Adrenal gland (tissue), 19 donors: ENCODE measurements around the gene CREM. TPM values are rescaled to one million over a fixed set of nuclear protein-coding genes. Genes with fewer than 3 reads are reported as not detected.

Source experiments
- DNase-seq, 7 donors: peaks; one replicate each; pipeline ENCODE4 v3.0.0-alpha.2; 2019 to 2020
- H3K27ac ChIP-seq, 5 donors: fragments of 200-600 bp; sonication (generic) in 4 of 5; 1 replicate in 3 of 5; 2 replicates in 2 of 5; pipeline versions ENCODE4 v1.5.1 to v1.8.0; 2016 to 2020; ENCODE audit warnings: mild to moderate bottlenecking in 1 of 5
- H3K27me3 ChIP-seq: fragments of 200-600 bp; 2 replicates; pipeline ENCODE4 v1.8.0; 2021
- H3K36me3 ChIP-seq, 2 donors: fragments of 200-600 bp; replicated peaks in 1 of 2; 1 replicate in 1 of 2; 2 replicates in 1 of 2; pipeline versions ENCODE4 v1.5.1 to v1.8.0; 2018 to 2022
- H3K4me1 ChIP-seq, 2 donors: fragments of 200-600 bp; replicated peaks in 1 of 2; 1 replicate in 1 of 2; 2 replicates in 1 of 2; pipeline versions ENCODE4 v1.5.1 to v1.8.0; 2018 to 2021
- H3K4me3 ChIP-seq, 4 donors: fragments of 200-600 bp; sonication (generic) in 3 of 4; one replicate each; pipeline ENCODE4 v1.5.1; 2016 to 2018
- H3K9me3 ChIP-seq, 3 donors: fragments of 200-600 bp; sonication (generic) in 1 of 3; replicated peaks in 1 of 3; 1 replicate in 2 of 3; 2 replicates in 1 of 3; pipeline versions ENCODE4 v1.5.1 to v1.8.0; 2016 to 2021
- CTCF ChIP-seq, 6 experiments: fragments of 450-650 bp in 4 of 6; fragments of 200-600 bp in 2 of 6; sonication (generic) in 1 of 6; IDR thresholded peaks; 1 replicate in 5 of 6; 2 replicates in 1 of 6; pipeline versions ENCODE4 v1.5.1 to v1.8.0; 2016 to 2021; ENCODE audit warnings: antibody characterized with exemption in 6 of 6, mild to moderate bottlenecking in 2 of 6, moderate library complexity in 1 of 6
- POLR2A ChIP-seq, 2 donors: fragments of 450-650 bp; IDR thresholded peaks; one replicate each; pipeline ENCODE4 v1.6.1; 2017; ENCODE audit warnings: antibody characterized with exemption in 2 of 2, mild to moderate bottlenecking in 2 of 2, moderate library complexity in 1 of 2
- WGBS, 4 donors: extraction: QIAGEN DNeasy Blood & Tissue Kit in 2 of 4; methylation state at CpG; one replicate each; pipeline versions ENCODE4 v1.1.5 to v1.1.7; 2013 to 2017; 5-methylcytosine and 5-hydroxymethylcytosine counted together
- intact Hi-C, 2 donors: fragments of 100-400 bp; cut with DNase I; formaldehyde crosslinking; loops; one replicate each; pipeline versions ENCODE4 v1.14.1 to v1.15.0; 2022 to 2023
- long read RNA-seq, 10 donors: library from polyadenylated mRNA in 3 of 10; unstranded in 2 of 10; stranded (forward) in 1 of 10; transcript quantifications; one replicate each; pipeline ENCODE4 v2.0.0 and lab custom pipeline, GENCODE V29; 2021 to 2026
- polyA plus RNA-seq, 3 donors: library from polyadenylated mRNA; stranded (reverse); fragments of 200-250 nt in 2 of 3; fragments of 350-450 nt in 1 of 3; fragmentation: Illumina TruSeq in 1 of 3; extraction: RNeasy Lipid Tissue Mini Kit (QIAGEN cat#74804) in 1 of 3; gene quantifications; one replicate each; pipeline ENCODE4 v1.2.3, GENCODE V29; 2013 to 2014
- total RNA-seq, 9 donors: library from RNA; depleted of rRNA in 4 of 9; stranded (reverse); fragments of >200 nt in 4 of 9; fragments of 120-200 nt in 1 of 9; fragmentation: NEBNext Ultra II Directional in 1 of 9; extraction: Animal tissue kit (Norgen Biotek cat#: 25700) in 1 of 9; gene quantifications; one replicate each; pipeline versions ENCODE4 v1.1.0 to v1.2.4, GENCODE V29; 2013 to 2023
- donor health status: healthy with polysubstance abuse.
- donor health status: Bipolar disorder and iron deficiency.
- donor health status: DM: yes; HTN: yes; CAD: no.
- donor health status: DM: no; HTN: no; CAD: no.
- donor health status: DM: no; HTN: no; CAD: no.
- donor health status: DM: yes; HTN: yes; CAD: no.

CREM gene
- total RNA-seq, result 100 to 1,000 TPM in 6 of 9 donors, 10 to 100 TPM in 3; 75.2 to 266 (median 115) TPM
- 100 to 1,000 TPM; 106 to 340 (median 136) TPM for polyA plus RNA-seq
- long read RNA-seq, donor 1, transcript CREM-207 (3 exons, 1,895 nt), result major isoform, 23 of 130 reads
- long read RNA-seq, donor 1, transcript CREM-211 (4 exons, 1,207 nt), result minor isoform, 21 of 130 reads
- long read RNA-seq, donor 1, transcript CREM-237 (3 exons, 1,049 nt), result minor isoform, 10 of 130 reads
- long read RNA-seq, donor 1, transcript CREM-218 (3 exons, 1,416 nt), result minor isoform, 10 of 130 reads
- long read RNA-seq, donor 1, partial matches to known transcripts, result 23 of 130 reads
- long read RNA-seq, donor 1, other reads (novel, unspliced or antisense), result 5 of 130 reads
- long read RNA-seq, donor 2, transcript CREM-207 (3 exons, 1,895 nt), result major isoform, 24 of 64 reads
- long read RNA-seq, donor 2, transcript CREM-211 (4 exons, 1,207 nt), result minor isoform, 12 of 64 reads
- long read RNA-seq, donor 2, partial matches to known transcripts, result 8 of 64 reads
- long read RNA-seq, donor 2, other reads (novel, unspliced or antisense), result 0 of 64 reads
- long read RNA-seq, donor 3, transcript CREM-211 (4 exons, 1,207 nt), result minor isoform, 13 of 82 reads
- long read RNA-seq, donor 3, transcript CREM-218 (3 exons, 1,416 nt), result minor isoform, 5 of 82 reads
- long read RNA-seq, donor 3, transcript CREM-207 (3 exons, 1,895 nt), result major isoform, 29 of 82 reads
- long read RNA-seq, donor 3, transcript CREM-237 (3 exons, 1,049 nt), result minor isoform, 10 of 82 reads
- long read RNA-seq, donor 3, partial matches to known transcripts, result 0 of 82 reads
- long read RNA-seq, donor 3, other reads (novel, unspliced or antisense), result 0 of 82 reads
- long read RNA-seq, donor 4, transcript CREM-241 (4 exons, 1,074 nt), result minor isoform, 6 of 75 reads
- long read RNA-seq, donor 4, transcript CREM-218 (3 exons, 1,416 nt), result minor isoform, 7 of 75 reads
- long read RNA-seq, donor 4, transcript CREM-211 (4 exons, 1,207 nt), result major isoform, 11 of 75 reads
- long read RNA-seq, donor 4, partial matches to known transcripts, result 2 of 75 reads
- long read RNA-seq, donor 4, other reads (novel, unspliced or antisense), result 33 of 75 reads
- long read RNA-seq, donor 5, transcript CREM-211 (4 exons, 1,207 nt), result major isoform, 35 of 236 reads
- long read RNA-seq, donor 5, transcript CREM-230 (3 exons, 626 nt), result minor isoform, 16 of 236 reads
- long read RNA-seq, donor 5, transcript CREM-207 (3 exons, 1,895 nt), result minor isoform, 14 of 236 reads
- long read RNA-seq, donor 5, transcript CREM-218 (3 exons, 1,416 nt), result minor isoform, 19 of 236 reads
- long read RNA-seq, donor 5, partial matches to known transcripts, result 10 of 236 reads
- long read RNA-seq, donor 5, other reads (novel, unspliced or antisense), result 105 of 236 reads
- long read RNA-seq, donor 6, transcript CREM-241 (4 exons, 1,074 nt), result major isoform, 10 of 55 reads
- long read RNA-seq, donor 6, transcript CREM-211 (4 exons, 1,207 nt), result minor isoform, 7 of 55 reads
- long read RNA-seq, donor 6, partial matches to known transcripts, result 5 of 55 reads
- long read RNA-seq, donor 6, other reads (novel, unspliced or antisense), result 17 of 55 reads
- long read RNA-seq, donor 7, transcript CREM-211 (4 exons, 1,207 nt), result minor isoform, 7 of 49 reads
- long read RNA-seq, donor 7, transcript CREM-207 (3 exons, 1,895 nt), result major isoform, 10 of 49 reads
- long read RNA-seq, donor 7, transcript CREM-218 (3 exons, 1,416 nt), result minor isoform, 6 of 49 reads
- long read RNA-seq, donor 7, partial matches to known transcripts, result 13 of 49 reads
- long read RNA-seq, donor 7, other reads (novel, unspliced or antisense), result 0 of 49 reads
- long read RNA-seq, donor 8, transcript CREM-237 (3 exons, 1,049 nt), result minor isoform, 16 of 185 reads
- long read RNA-seq, donor 8, transcript CREM-228 (4 exons, 1,182 nt), result minor isoform, 14 of 185 reads
- long read RNA-seq, donor 8, transcript CREM-211 (4 exons, 1,207 nt), result minor isoform, 17 of 185 reads
- long read RNA-seq, donor 8, transcript CREM-207 (3 exons, 1,895 nt), result major isoform, 62 of 185 reads
- long read RNA-seq, donor 8, partial matches to known transcripts, result 25 of 185 reads
- long read RNA-seq, donor 8, other reads (novel, unspliced or antisense), result 0 of 185 reads
- long read RNA-seq, donor 9, transcript CREM-211 (4 exons, 1,207 nt), result major isoform, 11 of 33 reads
- long read RNA-seq, donor 9, transcript CREM-237 (3 exons, 1,049 nt), result minor isoform, 5 of 33 reads
- long read RNA-seq, donor 9, partial matches to known transcripts, result 0 of 33 reads
- long read RNA-seq, donor 9, other reads (novel, unspliced or antisense), result 0 of 33 reads
- long read RNA-seq, donor 10, transcript CREM-207 (3 exons, 1,895 nt), result major isoform, 6 of 22 reads
- long read RNA-seq, donor 10, transcript CREM-211 (4 exons, 1,207 nt), result major isoform, 6 of 22 reads
- long read RNA-seq, donor 10, partial matches to known transcripts, result 0 of 22 reads
- long read RNA-seq, donor 10, other reads (novel, unspliced or antisense), result 0 of 22 reads

GRCh38 chr10:35126530-35127288 lies at the start of gene CREM:
TSS of gene CREM (plus strand) at chr10:35126846. CDS start at chr10:35137836, 10,990 bp downstream.
- WGBS, 4 donors, result 0 to 1% (median 0%) methylated on average over 15 to 80 of the region's 80 CpGs
- intact Hi-C loops, result no loop called here
- peak; percentile 100 for TF ChIP-seq POLR2A (IDR thresholded peaks at IDR 0.05)
- peak; percentile 75 to 98 (median 94) for TF ChIP-seq CTCF (IDR thresholded peaks at IDR 0.05)
- H3K27ac ChIP-seq, result peak within 1 kb of the TSS; percentile 99 to 100 (median 100)
- H3K9me3 ChIP-seq, result no peaks in the 10 kb centered on the region
- peak within 1 kb of the TSS; percentile 55 to 93 (median 82) for H3K4me3 ChIP-seq
- no peaks in the 10 kb centered on the region for H3K27me3 ChIP-seq
- H3K4me1 ChIP-seq, result peaks cover 6 to 44% of the 10 kb centered on the region in 2 donors
- peak; percentile 99 to 100 (median 100) for DNase-seq
- H3K36me3 ChIP-seq, result no peaks in the 10 kb centered on the region

- H3K36me3 ChIP-seq, result no peaks in the 10 kb centered on the region
- 65 to 80% (median 75%) methylated on average over 4 of the region's 4 CpGs for whole genome bisulfite sequencing, 4 donors
- no peak overlapping the region for H3K4me3 ChIP-seq
- no peaks in the 10 kb centered on the region for H3K27me3 ChIP-seq
- TF ChIP-seq POLR2A (IDR thresholded peaks at IDR 0.05) (no peak), CTCF (IDR thresholded peaks at IDR 0.05) (no peak)
- no peak for DNase-seq
- H3K9me3 ChIP-seq, result no peaks in the 10 kb centered on the region
- intact Hi-C loops, result no loop called here
- peaks cover 3 to 11% of the 10 kb centered on the region in 2 donors for H3K4me1 ChIP-seq
- peak overlapping the region in 1 of 5 donors; percentile 44 for H3K27ac ChIP-seq
Observed at GRCh38 chr10:35079265-35079664, 47.4 kb upstream of the CREM start.
